ENCODE data around the gene FCAR.
A peak's percentile ranks its signal among the peaks of the same experiment; 100 is the strongest.
"Not testable (repeated sequence)": the region's sequence is repeated elsewhere in the genome, so short reads cannot be mapped to it uniquely, and the experiment has no call there.

Gene FCAR

GRCh38 chr19:54894106-54894505 lies 20.1 kb downstream of the FCAR start:
- DNase-seq (ENCODE audit: low read depth in 2 of 2): not testable (repeated sequence)

- DNase-seq (ENCODE audit: low read depth in 2 of 2): no peak
Observed at GRCh38 chr19:54896036-54896435, 22.0 kb downstream of the FCAR start.

- DNase-seq (ENCODE audit: low read depth in 2 of 2): not testable (repeated sequence)
Observed at GRCh38 chr19:54898685-54899084, 24.6 kb downstream of the FCAR start.

- DNase-seq (ENCODE audit: low read depth in 2 of 2): not testable (repeated sequence)
Observed at GRCh38 chr19:54899646-54900045, 25.6 kb downstream of the FCAR start.

- not testable (repeated sequence) for DNase-seq (ENCODE audit: low read depth in 2 of 2)
Observed at GRCh38 chr19:54901153-54901552, 27.1 kb downstream of the FCAR start.

- DNase-seq (ENCODE audit: low read depth in 2 of 2): no peak
Observed at GRCh38 chr19:54902061-54902460, 28.0 kb downstream of the FCAR start.

- no peak for DNase-seq (ENCODE audit: low read depth in 2 of 2)
Observed at GRCh38 chr19:54903303-54903702, 29.3 kb downstream of the FCAR start.

GRCh38 chr19:54904261-54904660 lies 30.2 kb downstream of the FCAR start:
- not testable (repeated sequence) for DNase-seq (ENCODE audit: low read depth in 2 of 2)

GRCh38 chr19:54905421-54905802 lies 31.4 kb downstream of the FCAR start:
- DNase-seq (ENCODE audit: low read depth in 2 of 2): no peak

- peak; percentile 23 for DNase-seq (ENCODE audit: low read depth in 2 of 2)
Observed at GRCh38 chr19:54905803-54906511, 31.9 kb downstream of the FCAR start, which contains the start of gene NCR1. NCR1 (plus strand) TSS chr19:54906148; CDS start chr19:54906188, 40 bp downstream.

- no peak for DNase-seq (ENCODE audit: low read depth in 2 of 2)
Observed at GRCh38 chr19:54906819-54907218, 32.8 kb downstream of the FCAR start.

GRCh38 chr19:54907899-54908298 lies 33.9 kb downstream of the FCAR start:
- DNase-seq (ENCODE audit: low read depth in 2 of 2): not testable (repeated sequence)

- no peak for DNase-seq (ENCODE audit: low read depth in 2 of 2)
Observed at GRCh38 chr19:54916822-54917221, 42.8 kb downstream of the FCAR start.

- DNase-seq (ENCODE audit: low read depth in 2 of 2): no peak
Observed at GRCh38 chr19:54918499-54918898, 44.5 kb downstream of the FCAR start.

GRCh38 chr19:54919646-54920563 lies 45.9 kb downstream of the FCAR start:
- not testable (repeated sequence) for DNase-seq (ENCODE audit: low read depth in 2 of 2)

- DNase-seq (ENCODE audit: low read depth in 2 of 2): no peak
Observed at GRCh38 chr19:54921082-54921481, 47.0 kb downstream of the FCAR start.

GRCh38 chr19:54923276-54923675 lies 49.2 kb downstream of the FCAR start:
- no peak for DNase-seq (ENCODE audit: low read depth in 2 of 2)

- no peak for DNase-seq (ENCODE audit: low read depth in 2 of 2)
Observed at GRCh38 chr19:54928299-54928698, 54.3 kb downstream of the FCAR start.

- DNase-seq (ENCODE audit: low read depth in 2 of 2): no peak
Observed at GRCh38 chr19:54937926-54938325, 63.9 kb downstream of the FCAR start.

GRCh38 chr19:54938906-54939305 lies 64.9 kb downstream of the FCAR start:
- DNase-seq (ENCODE audit: low read depth in 2 of 2): no peak

- DNase-seq (ENCODE audit: low read depth in 2 of 2): not testable (repeated sequence)
Observed at GRCh38 chr19:54939538-54939937, 65.5 kb downstream of the FCAR start.
